Mucosa of gallbladder (tissue), 1 donor: Measurements from ENCODE around the gene TTLL8. TPM values are rescaled to one million over a fixed set of nuclear protein-coding genes. Genes with fewer than 3 reads are reported as not detected.
"Not testable (repeated sequence)": the region's sequence is repeated elsewhere in the genome, so short reads cannot be mapped to it uniquely, and the experiment has no call there.

ENCODE experiments used
- DNase-seq: peaks from one replicate; pipeline ENCODE4 v3.0.0-alpha.2; 2020; ENCODE audit warnings: low spot score
- total RNA-seq: library from RNA; stranded (reverse); gene quantifications from one replicate; pipeline ENCODE4 v1.2.1, GENCODE V29; 2021
- donor health status: DM: no; HTN: no; CAD: no.

TTLL8 gene
- total RNA-seq, 1 donor from 2014 or later: not detected

DNA sequence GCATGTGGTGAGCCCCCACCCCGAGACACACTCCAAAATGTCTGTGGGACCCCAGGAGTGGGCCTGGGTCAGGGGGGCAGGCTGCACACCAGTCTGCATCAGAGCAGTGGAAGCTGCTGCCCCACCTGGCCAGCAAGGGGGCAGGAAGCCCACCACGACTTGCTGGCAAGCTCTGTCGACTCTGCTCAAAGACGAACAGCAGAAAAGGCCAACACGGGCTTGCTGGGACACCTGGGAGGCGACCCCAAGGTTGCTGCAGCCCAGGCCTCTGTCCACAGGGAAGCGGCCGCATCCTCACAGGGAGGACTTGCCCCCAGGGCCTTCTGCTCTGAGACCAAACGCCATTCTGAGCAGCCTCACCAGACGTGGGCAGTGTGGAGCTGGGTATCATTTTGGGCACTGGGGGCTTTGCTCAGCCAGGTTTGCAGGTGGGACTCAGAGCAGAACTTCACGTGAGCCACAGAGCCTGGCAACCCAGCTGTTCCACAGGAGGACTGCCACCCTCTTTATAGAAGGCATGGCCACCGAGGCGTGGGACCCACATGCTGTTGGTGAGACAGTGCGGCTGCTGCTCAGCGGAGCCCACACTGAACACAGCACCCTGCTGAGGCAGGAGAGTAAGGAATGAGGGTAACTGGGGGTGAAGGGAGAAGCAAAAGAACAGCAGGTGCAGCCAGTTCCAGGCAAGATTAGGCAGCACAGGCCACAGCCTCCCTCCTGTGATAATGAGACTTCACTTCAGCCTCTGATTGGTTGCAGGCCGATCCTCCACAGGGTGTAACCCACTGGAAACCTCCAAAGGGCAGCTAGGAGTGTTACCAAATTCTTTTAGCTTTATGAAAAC is 56.5 kb downstream of the TTLL8 start:
- DNase-seq: no peak

DNA sequence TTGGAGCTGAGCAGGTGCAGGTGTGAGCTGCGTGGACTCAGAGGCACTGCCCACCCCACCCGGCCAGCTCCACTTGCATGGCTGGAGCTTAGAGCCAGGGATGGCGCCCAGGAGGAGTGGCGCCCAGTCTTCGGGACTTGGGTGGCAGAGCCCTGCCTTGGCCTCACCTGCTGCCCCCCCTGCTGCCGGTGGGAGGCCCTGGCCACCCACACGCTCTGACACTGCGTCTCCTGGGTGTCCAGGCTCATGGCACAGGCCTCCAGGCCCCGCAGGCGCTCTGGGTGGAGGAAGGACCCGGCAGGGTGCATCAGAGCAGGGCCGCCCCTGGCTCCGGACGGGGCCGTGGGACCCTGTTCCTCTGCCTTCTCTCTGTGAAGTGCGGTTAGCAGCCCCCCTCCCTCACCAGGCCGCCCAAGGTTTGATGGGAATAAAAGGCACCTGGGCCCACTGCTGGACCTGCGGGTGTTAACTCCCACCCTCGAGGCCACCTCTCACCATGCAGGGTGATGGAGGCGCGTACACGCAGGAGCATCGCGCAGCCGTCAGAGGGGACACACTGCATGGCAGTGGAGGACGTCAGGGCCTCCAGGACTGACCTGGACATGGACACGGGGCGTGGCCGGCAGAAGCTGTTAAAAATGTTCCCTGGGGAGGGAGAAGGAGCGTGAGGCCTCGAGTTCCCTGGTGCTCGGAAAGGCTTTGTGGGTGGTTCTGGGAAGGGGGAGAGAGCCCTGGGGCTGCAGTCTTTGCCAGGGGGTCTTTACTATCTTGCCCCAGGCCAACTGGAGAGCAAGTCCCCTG is 57.3 kb downstream of the TTLL8 start:
- DNase-seq: no peak

DNA sequence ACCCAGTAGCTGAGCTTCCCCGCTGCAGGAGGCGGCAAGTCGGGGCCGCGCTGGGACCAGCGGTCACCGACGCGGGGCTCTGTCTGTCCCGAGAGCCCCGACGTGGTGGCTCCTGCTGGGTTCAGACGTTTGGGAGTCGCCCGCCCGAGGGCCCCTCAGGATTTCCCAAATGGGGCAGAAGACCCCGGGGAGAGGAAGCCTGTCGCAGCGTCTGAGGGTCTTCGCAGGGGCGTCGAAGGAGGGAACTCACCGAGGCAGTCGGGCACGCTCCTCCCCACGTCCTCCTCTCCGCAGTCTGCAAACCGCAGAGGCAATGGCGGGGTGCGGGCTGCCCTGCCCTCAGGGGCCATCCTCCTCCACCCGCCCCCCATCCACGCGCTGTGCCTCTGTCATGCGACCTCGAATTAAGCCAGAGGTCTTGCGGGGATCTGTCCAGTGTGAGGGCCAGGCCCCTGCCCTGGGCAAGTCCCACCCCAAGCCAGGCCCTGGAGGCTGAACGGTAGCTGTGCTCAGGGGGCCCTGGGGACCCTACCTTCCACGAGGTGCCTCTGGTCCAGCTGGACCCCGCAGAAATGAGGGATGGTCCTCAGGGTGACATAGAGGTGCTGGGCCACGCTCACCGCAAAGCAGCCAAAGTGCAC is 58.0 kb downstream of the TTLL8 start:
- DNase-seq: no peak

DNA sequence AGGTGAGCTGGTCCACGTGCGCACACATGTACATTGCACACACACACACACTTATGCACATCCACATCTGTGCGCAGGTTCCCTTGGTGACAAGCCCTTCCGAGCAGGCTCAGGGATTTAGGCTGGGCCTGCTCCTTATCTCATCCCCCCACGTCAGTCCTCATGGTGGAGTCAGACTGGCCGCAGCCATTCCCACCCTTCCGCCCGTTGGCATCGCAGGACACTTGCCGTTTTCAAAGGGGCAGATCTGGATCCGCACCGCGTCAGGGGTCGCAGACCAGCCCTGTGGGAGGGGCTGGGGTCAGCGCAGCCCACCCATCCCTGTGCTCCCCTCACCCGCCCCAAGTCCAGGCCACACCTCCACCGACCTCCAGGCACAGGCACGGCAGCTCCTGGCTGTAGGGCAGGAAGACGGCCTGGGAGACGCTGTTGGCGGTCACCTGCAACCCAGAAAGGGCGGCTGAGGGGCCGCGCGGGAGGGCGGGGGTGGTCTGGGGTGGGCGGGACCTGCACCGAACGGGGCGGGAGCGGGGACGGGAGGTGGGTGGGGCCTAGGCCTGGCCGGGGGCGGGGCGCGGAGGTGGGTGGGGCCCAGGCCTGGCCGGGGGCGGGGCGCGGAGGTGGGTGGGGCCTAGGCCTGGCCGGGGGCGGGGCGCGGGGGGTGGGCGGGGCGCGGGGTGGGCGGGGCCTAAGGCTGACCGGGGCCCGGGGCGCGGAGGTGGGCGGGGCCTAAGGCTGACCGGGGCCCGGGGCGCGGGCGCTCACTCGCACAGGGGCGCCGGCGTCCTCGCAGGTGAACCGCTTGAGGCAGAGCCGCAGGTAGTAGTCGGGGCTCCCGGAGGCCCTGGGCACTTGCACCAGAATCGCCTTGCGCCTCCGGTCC is 58.8 kb downstream of the TTLL8 start:
- no peak for DNase-seq

DNA sequence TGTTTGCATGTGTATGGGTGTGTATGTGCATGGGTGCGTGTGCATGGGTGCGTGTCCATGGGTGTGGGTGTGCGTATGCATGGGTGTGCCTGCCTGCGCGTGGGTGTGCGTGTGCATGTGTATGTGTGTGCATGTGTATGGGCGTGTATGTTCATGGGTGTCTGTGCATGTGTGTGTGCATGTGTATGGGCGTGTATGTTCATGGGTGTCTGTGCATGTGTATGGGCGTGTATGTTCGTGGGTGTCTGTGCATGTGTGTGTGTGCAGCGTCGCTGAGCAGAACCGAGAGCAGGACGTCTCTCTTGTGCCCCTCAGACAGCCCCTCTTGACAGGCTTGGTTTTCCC is 59.4 kb downstream of the TTLL8 start:
- no peak for DNase-seq

DNA sequence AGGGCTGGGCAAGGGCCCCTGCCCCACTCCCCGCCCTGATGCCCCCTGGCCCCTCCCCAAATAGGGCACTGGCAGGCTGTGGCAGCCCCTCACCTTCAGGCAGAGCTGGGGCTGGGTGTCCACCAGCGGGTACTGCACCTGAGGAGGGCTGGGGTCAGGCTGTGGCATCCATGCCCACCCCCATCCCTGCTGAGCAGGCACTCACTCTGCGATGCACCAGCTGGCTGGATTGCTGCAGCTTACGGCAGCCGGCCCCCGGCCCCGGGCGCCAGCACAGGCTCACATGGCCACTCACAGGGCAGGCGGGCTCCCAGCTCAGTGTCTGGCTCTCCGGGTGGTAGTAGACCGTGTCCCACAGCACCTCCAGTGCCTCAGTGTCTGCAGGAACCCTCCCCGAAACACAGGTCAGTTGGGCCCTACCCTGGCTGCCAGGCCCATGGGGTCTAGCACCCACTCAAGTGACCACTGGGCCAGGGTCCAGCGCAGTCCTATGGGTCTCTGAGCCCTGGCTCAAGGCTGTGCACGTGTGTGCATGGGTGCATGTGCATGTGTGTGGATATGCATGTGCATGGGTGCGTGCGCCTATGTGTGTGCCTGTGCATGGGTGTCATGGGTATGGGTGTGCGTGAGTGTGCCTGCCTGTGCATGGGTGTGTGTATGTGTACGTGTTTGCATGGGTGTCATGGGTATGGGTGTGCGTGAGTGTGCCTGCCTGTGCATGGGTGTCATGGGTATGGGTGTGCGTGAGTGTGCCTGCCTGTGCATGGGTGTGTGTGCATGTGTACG is 60.0 kb downstream of the TTLL8 start:
- DNase-seq: no peak

DNA sequence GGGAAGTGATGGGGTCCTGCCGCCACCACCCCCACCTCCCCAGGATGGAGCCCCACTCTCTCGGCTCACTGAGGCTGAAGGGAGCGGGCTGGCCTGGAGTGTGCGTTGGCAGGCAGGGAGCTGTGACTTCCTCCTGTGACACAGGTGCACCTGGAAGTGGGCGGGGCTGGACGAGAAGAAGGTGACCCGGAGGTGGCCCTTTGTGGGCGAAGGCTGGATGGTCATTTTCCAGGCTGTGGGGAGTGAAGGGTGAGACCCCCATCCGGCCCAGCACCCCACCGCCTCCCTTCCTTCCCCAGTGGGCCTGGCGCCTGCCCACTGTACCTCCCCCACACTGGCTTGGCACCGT is 60.9 kb downstream of the TTLL8 start:
- peak; percentile 58 for DNase-seq

DNA sequence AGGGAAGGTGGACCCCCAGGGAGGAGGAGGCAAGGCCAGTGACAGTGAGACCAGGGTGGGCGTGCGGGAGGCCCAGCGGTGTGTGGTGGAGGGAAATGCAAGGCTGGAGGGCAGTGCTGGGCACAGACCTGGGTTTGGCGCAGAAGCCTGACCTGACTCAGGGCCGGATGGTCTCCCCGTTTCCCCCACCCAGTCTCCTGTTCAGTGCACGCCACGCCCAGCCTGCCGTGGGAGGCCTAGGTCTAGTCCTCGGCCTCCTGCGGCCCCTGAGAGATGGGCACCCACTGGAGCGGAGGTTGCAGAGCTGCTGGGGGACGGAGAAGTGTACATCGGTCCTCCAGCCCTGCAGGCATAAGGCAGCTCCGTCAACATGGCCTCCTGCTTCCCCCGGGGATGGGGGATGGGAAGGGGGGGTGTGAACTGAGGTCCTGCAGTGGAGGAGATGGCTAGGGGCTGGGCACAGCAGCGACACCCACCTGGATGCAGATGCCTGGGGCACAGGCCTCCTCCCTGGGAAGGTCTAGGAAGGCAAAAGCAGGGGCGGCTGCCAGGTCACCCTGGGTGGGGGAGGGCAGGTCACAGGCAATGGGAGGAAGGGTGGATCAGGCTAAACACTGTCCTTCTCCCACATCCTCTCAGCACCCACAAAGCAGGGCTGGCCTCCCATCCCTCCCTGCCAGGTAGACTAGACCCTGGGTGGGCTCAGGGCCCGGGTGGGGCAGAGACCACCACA is 61.4 kb downstream of the TTLL8 start:
- DNase-seq: no peak

DNA sequence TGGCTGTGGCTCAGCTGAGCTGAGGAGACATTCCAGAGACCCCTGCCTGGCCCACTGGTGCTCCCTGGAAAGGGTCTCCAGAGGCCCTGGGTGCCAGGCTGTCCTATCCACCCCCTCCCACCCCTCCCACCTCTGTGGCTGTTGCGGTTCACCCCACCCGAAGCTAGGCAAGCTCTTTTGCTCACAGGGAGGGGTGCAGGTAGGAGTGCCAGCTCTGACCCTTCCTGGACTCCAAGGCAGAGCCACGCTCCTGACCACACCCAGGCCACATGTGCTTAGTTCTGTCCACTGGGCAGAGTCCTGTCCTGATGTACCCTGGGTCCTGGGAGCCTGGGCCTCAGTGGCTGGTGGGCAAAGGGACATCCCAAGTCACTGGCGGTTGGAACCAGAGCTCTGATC is 62.0 kb downstream of the TTLL8 start:
- DNase-seq: no peak

DNA sequence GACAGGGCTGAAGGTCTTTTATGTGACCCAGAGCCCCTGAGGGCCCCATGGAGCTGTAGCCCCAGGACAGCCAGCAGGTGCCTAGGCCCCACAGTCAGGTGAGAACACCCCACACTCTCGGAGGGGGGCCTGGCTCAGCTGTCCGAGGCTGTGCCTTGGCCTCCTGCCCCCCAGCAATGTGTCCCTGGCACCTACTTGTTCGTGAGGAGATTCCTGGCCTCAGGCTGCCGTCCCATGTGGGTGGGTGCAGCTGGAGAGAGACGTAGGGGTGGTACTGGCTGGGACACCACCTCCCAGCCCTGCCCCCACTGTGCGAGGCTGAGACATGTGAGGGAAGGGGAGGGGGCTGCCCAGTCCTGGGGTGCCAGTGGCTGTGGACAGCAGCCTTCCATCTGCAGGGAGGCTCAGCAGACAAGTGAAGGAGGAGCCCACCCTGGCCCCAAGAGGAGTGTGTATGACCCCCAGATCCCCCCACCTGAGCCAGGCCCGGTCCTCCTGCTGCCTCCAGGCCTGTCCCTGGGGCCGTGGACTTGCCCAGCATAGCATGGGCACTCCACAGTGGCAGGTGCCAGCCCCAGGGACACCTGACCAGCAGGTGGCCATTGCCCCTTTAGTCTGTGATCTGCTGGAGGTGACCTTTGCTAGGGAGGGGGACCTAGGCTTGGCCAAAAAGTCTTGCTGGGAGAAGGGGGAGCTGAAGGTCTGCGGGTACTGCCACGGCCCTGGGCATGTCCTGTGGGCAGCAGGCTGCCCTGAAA is 62.6 kb downstream of the TTLL8 start:
- DNase-seq: no peak

DNA sequence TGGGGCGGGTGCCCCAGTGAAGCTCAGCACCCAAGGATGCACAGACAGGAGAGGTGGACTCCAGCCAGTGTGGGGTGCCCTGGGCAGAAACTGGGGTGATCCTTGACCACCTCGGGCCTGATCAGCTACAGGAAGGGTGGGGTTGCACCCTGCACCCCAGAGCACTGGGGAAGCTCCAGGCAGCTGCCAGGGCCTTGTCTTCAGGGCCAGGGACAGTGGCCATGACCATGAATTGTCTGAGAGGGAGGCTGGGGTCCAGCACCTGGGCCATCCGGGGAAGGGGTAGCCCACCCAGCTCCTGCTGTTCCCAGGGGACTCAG is 63.1 kb downstream of the TTLL8 start:
- no peak for DNase-seq

DNA sequence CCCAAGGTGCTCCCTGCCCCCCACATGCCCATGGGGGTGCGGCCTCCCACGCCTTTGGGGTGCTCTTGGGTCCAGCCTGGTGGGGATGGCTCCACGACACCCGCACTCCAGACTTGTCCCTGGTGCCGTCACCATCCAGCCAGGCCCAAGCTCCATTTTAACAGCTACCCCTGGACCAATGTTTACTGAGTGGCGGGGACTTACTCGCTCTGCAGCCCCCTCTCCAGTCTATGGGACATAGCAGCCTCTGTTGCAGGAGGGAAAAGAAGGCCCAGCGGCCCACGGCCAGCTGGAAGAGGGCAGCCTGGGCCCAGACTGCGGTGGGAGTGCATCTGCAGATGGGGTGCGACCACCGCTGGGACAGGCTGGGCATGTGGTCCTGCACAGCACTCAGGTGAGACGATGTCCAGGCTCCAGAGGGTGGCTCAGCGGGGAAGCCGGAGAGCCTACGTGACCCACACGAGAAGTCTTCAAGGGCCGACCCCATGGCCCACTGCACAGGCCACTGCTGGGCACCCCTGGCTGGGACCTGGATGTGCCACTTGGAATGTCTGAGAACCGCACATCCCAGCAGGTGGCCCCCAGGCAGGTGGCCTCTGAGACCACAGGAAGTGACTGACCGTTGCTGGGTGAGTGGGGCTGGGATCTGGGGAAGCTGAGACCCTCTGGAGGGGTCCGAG is 63.6 kb downstream of the TTLL8 start:
- no peak for DNase-seq

DNA sequence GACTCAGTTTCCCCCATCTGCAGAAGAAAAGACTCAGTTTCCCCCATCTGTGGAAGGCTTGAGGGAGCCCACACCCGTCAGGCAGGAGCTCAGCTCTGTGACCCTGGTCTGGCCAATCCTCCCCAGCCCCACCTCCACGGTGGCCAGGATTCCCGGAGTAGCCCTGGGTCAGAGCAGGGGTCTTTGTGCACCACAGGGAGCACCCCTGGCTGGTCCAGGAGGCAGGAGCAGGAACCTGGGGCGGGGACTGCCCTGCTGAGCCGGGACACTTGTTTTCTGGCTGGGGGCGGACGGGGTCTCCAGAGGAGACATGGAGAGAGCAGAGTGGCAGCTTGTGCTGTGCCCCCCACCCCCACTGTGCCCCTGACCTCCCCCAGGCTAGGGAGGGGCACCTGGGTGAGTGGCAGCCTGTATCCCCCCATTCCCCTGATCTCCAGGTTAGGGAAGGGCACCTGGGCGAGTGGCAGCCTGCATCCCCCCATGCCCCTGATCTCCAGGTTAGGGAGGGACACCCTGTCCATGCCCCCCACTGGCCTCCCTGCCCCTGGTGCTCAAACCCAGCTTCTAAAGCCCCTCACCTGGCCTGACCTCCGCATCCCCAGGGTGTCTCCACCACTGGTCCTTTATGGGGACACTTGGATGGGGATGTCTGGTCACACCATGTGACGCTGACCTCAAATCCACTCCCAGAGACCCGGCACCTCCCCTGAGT is 64.3 kb downstream of the TTLL8 start:
- DNase-seq: no peak

DNA sequence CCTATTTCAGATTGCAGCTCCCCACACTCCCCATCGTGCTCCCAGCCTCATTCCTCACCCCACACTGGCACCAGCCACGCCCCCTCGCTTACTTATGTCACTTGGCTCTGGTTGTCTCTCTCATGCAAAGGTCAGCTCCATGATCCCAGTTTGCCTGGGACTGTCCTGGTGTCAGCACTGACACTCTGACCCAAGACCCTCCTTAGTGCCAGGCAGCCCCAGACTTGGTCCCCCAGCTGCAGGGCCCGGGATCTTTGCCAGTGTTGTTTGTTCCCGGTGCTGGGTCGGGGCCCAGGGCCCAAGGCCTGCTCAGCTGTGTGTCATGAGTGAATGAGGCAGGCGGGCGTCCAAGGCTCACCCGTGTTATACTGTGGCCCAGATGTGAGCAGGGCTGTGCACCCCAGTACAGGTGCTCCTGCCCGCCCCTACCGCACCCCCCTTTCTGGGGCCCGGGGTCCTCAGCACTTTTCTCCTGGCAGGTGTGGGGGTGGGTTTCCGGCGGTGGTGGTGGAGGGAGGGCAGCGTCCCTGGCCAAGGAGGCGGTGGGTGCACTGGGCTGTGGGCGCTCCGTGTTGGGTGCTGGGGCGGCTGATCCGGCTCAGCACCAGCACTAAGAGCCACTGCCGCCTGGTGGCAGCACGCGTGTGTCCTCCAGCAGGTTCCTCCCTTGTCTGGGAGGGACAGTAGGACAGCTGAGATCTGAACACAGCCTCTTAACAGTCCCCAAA is 65.0 kb downstream of the TTLL8 start:
- DNase-seq: peak; percentile 58

DNA sequence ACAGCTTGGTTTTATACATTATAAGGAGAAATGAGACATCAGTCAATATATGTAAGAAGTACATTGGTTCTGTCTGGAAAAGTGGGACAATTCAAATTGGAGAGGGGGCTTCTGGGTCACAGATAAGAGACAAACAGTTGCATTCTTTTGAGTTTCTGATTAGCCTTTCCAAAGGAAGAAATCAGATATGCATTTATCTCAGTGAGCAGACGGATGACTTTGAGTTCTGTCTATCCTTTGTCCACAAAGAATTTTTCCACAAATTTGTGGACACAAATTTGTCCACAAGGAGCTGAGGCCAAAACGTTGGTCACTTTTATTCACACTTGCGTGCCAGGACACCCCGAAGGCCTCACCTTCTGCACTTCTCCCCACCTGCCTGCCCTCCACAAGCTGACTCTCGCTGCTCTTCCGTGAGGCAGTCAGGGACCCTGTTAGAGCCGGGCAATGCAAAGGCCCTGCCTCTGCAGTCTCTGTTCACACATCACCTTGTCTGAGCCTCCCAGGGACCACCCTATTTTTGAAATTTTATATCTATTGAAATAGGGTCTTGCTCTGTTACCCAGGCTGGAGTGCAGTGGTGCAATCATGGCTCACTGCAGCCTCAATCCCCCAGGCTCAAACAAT is 66.1 kb downstream of the TTLL8 start:
- no peak for DNase-seq

DNA sequence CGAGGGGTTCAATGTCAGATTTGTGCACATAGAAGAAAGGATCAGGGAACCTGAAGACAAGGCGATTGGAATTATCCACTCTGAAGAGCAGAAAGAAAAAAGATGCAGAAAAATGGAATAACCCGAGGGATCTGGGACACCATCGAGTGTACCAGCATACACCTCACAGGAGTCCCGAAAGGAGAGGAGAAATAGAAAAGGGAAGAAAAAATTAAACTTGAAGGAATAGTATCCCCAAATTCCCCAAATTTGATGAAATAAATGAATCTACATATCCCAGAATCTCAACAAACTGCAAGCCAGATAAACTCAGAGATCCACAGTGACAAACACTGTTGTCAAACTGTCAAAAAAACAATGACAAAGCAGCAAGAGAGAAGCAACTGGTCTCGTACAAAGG is 66.9 kb downstream of the TTLL8 start:
- no peak for DNase-seq

DNA sequence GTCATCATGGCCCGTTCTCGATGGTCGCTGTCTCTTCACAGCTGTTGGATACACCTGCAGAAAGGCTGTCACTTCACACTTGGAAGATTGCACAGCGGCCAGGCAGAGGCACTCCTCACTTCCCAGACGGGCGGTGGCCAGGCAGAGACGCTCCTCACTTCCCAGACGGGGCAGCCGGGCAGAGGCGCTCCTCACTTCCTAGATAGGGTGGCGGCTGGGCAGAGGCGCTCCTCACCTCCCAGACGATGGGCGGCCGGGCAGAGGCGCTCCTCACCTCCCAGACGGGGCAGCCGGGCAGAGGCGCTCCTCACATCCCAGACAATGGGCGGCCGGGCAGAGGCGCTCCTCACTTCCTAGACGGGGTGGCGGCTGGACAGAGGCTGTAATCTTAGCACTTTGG is 68.3 kb downstream of the TTLL8 start:
- DNase-seq: not testable (repeated sequence)
